GM12892 (cell line): ENCODE measurements around the gene NR5A2.
A peak's percentile ranks its signal among the peaks of the same experiment; 100 is the strongest.

Experiments
- DNase-seq: peaks from one replicate; pipeline ENCODE4 v3.0.0; 2011; ENCODE audit not compliant: insufficient read length
- FAIRE-seq: peaks from 2 replicates; lab custom pipeline; 2011; peaks lifted over from hg19 to GRCh38; lab: Jason Lieb, UNC
- POLR2A ChIP-seq: IDR thresholded peaks from 2 replicates; pipeline ENCODE4 v1.6.1; 2011; ENCODE audit warnings: low read depth, low read length, control low read depth
- POLR2AphosphoS5 ChIP-seq: IDR thresholded peaks from 2 replicates; pipeline ENCODE4 v1.6.1; 2011; ENCODE audit warnings: low read depth, low read length, control low read depth
- TAF1 ChIP-seq: IDR thresholded peaks from 2 replicates; pipeline ENCODE4 v1.6.1; 2011; ENCODE audit warnings: low read depth, mild to moderate bottlenecking, control low read depth, low read length, borderline replicate concordance

Gene NR5A2

DNA sequence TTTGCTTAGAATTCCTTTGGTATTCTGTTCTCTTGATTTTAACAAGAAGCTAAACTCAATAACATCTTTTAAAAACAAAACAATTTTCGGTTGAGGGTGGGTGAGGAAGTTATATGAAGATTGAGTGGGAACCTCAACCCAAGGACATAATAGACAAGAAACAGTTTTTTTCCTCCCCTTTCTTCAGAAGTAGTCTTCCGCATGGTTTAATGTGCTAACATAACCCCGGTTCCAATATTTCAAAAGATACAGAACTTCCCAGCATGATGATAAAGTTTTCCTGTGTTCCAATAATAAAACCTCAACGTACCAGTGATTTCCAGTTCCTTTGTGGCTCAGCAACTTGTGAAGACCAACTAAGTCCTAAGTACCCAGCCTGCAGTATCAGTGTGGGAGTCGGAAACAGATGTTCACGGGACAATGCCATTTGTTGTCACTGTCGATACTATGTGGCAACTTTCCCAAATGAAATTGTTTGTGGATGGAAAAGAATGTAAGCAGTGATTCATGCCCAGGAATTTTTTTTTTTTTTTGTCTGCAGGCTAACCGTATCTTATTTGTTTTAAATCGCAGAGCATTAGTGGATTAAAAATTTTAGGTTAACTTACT is 48.5 kb downstream of the NR5A2 start:
- DNase-seq (no peak), FAIRE-seq (no peak)
- TF ChIP-seq POLR2A (no peak), TAF1 (no peak), POLR2AphosphoS5 (no peak)

DNA sequence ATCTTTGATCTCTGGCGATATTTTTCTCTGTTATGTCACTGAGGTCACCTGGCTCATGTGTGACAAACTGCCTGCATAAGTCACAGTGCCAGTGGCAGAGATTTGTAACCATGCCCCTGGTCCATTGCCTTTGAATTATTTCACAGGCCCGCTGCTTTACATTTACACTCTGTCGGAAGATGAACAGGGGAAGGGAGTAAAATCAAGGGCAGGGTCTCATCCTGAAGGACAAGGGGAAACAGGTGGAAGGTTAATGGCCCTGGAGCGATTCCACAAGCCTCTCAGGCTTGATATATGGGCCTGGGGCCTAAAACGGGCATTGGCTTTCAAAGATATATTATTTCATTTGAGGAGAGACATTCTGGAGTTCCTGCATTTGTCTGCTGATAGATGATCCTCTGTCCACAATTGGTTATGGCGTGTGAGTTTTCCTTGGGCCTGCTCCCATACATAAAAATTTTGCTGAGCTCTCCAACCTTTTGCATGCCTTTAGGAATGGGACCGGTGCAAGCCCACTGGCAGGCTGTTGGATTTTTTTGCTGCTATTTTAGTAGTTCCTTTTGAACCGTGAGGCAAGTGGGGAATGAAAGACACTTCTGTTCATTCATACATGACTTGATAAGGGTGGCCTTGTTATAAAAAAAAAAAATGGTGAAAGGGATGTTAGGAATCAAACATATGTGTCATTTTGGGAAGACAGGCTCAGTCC is 51.9 kb downstream of the NR5A2 start:
- no peak for TF ChIP-seq POLR2A
- no peak for TF ChIP-seq POLR2AphosphoS5
- no peak for TF ChIP-seq TAF1
- FAIRE-seq (no peak), DNase-seq (no peak)

DNA sequence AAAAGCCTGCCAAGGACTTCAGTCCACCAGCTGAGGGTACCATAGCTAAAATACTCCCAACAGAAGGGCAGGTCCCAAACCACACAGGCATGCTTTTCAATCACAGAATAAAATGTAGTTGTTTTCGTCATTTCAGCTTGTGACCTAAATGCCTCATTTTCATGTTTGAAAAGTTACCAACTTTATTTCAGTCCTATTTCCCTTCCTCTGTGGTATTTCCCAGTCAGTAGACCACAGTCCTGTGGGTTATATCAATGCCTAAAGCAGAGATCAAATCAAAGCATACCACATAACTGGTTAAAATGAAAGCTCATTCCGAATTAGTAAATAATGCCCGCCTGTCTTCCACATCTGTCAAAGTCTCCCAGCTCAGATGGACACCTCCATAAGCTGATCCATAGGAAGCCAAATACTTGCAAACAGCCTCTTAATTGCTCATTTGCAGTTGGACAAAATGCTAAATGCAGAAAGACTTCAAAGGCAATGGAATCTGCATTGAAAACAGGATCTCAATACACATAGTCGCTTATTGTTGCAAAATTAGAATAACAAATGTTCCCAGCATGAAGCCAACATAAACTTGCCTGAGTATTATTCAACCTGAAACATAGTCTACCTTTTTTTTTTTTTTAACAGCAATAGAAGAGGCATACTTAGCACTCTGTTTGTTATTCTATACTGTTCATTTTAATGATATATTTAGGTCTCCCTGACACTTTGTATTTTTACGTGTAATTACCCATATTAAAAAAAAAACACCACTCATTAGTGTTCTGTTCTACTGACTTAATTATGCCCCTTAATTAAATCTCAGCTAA is 53.9 kb downstream of the NR5A2 start:
- DNase-seq = no peak
- no peak for TF ChIP-seq POLR2A
- no peak for TF ChIP-seq POLR2AphosphoS5
- FAIRE-seq = no peak

DNA sequence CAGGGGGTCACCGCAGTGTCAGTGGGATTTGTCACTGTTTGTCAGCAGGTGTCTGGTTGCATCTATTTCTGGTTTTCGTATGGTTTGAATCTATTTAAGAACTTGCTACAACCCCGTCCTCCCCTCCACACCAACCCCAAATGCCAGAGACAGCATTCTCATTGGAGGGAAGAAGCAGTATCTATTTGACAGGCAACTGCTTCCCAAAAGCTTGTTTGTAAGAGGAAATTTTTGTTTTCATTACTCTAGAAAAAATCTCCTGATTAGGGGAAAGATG is 54.4 kb downstream of the NR5A2 start:
- TF ChIP-seq TAF1 = no peak
- TF ChIP-seq POLR2A = no peak
- no peak for TF ChIP-seq POLR2AphosphoS5
- DNase-seq (no peak), FAIRE-seq (no peak)

DNA sequence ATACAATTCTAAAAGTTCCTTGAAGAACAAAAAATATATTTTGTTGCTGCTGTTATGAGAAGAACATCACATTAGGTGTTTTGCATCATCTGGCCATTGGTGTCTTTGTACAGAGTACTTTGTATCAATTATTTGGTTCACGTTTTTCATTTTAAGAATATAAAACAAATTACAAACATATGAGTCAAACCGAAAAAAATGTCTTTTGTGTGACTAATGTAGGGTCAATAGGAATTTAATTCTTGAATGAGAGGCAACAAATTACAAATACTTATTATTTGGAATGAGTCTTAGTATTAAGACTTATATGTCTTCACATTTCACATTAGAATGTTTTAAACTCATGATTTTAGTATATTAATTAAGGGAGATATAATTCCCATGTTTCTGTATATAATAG is 54.8 kb downstream of the NR5A2 start:
- no peak for DNase-seq
- no peak for FAIRE-seq
- no peak for TF ChIP-seq POLR2A
- TF ChIP-seq TAF1 = no peak
- TF ChIP-seq POLR2AphosphoS5 = no peak

DNA sequence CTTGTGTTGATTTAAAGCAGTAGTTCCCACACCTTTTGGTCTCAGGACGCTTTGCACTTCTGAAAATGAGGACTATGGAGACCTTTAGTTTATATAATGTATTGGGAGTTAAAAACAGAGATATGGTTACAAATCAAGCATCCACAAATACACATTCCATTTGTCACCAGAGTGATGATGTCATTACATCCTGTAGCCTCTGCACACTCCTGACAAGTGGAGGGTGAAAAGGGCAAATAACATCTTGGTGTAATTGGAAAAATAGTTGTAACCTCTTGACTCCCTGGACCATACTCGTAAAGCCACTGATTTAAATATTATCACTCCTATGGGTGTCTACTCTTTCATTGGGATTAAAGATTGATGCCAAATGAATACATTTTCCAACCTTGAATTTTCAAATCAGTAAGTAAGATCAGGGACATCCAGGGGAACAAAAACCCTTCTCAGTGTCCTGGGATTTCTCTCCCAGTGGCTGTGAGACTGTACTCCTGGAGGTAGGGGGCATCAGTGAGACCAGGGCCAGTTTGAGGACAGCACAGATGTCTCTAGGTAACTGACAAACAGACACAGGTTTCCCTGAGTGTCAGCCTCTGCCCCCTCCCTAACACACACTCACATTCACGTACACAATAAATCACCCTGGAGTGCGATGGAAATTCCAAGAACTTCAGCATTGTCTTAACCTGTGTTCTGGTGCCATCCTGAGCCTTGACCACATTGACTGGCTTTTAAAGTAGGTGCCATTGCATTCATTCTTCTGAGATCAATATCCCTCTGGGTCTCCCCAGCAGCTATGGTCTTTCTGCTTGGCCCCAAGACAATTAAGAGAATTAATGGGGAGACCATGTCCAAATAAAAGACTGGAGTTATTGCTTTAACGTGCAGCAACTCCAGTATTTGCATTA is 63.0 kb downstream of the NR5A2 start:
- FAIRE-seq (no peak), DNase-seq (no peak)
- TF ChIP-seq POLR2AphosphoS5 (no peak), POLR2A (no peak), TAF1 (no peak)

DNA sequence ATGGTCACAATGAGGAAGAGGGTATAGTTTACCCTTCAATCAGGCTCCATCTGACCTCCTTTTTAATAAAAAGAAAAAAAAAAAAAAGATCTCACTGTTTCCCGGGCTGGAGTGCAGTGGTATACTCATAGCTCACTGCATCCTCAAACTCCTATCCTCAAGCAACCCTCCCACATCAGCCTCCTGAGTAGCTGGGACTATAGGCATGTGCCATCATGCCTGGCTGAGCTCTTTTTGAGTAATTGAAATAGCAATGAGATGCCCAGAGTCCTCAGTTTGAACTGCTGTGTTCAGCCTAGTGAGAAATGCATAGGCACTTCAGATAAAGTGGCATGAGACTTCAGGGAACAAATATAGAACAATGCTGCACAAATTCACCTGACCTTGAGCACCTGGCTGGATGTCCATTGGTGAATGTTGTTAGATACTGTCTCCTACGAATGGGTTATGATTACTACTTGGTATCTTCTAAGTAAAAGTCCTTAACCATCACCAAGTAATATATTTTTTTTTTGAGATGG is 67.6 kb downstream of the NR5A2 start:
- FAIRE-seq (no peak), DNase-seq (no peak)
- TF ChIP-seq POLR2AphosphoS5 (no peak), TAF1 (no peak), POLR2A (no peak)

DNA sequence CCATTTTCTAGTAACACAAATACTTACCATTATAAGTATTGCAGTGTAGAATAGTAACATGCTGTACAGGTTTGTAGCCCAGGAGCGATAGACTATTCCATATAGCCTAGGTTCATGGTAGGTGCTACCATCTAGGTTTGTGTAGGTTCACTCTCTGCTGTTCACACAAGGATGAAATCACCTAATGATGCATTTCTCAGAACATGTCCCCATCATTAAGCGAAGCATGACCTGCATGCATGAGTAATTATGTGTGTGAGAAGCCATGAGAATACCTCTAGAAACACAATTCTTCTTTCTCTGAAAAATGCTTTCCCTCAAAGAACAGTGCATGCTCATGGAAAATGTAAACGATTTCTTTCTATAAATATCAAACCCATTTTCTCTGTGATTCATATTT is 69.3 kb downstream of the NR5A2 start:
- DNase-seq (no peak), FAIRE-seq (peak; percentile 58)
- TF ChIP-seq POLR2A (no peak), POLR2AphosphoS5 (no peak), TAF1 (no peak)

DNA sequence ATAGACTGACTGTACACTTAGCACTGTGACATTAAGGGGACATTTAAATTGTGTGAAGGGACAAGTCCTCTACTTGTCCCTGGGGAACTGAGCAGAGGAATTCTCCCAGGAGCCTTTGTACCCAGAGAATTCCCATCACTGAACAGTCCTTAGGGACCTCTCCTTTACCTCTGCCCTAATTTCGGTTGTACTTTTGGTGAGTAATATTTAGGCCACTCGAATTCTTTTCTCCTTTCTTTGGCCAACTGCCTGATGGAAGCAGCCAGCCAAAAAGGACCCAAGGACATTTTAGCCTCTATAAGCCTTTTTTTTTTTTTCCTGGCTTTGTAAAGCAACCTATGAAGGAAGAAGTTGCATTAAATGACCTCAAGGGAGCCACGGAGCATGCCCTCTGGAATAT is 71.5 kb downstream of the NR5A2 start:
- DNase-seq = no peak
- no peak for FAIRE-seq
- TF ChIP-seq TAF1 (no peak), POLR2AphosphoS5 (no peak)

DNA sequence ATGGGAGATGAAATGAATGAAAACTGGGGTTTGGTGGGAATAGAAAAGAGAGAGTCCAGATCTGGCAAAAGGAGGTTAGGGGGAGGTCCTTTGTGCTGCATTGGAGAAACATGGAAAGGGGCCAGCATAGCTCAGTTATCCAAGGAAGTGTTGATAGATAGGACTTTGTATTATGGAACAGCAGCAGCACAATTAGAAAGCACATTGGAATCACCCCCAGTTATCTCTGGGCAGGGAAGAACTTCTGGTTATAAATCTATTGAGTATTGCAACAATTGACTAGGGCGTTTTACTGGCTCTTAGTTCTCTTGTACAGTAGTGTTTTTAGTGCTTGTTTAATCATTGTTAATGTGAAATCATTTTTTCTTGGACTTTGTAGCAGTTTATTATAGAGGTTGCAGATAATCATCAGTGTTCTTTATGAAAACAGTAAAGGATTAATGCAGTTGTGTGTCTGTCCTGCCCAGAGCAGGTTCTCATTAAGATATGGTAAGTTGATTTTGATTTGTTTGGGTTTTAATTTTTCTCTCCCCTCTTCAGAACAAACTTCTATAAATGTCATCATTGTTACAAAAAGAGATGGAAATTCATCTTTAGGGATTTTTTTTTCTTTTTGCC is 76.6 kb downstream of the NR5A2 start:
- FAIRE-seq (no peak), DNase-seq (no peak)
- TF ChIP-seq POLR2AphosphoS5 = no peak
- no peak for TF ChIP-seq TAF1
- no peak for TF ChIP-seq POLR2A
